ENCODE data around the gene KAZN.

The KAZN gene

GRCh38 chr1:15155888-15156741 is 557.6 kb downstream of the KAZN start:
- no peak for TF ChIP-seq CTCF (IDR thresholded peaks at IDR 0.05; ENCODE audit: low read depth, low read length, missing control alignments)
- DNase-seq (ENCODE audit: low read depth), result no peak
- H3K4me3 ChIP-seq (ENCODE audit: low read depth, low read length), result no peak overlapping the region

GRCh38 chr1:15156807-15157380 is 558.4 kb downstream of the KAZN start:
- no peak overlapping the region for H3K4me3 ChIP-seq (ENCODE audit: low read depth, low read length)
- no peak for DNase-seq (ENCODE audit: low read depth)
- no peak for TF ChIP-seq CTCF (IDR thresholded peaks at IDR 0.05; ENCODE audit: low read depth, low read length, missing control alignments)

- H3K4me3 ChIP-seq (ENCODE audit: low read depth, low read length), result no peak overlapping the region
- no peak for TF ChIP-seq CTCF (IDR thresholded peaks at IDR 0.05; ENCODE audit: low read depth, low read length, missing control alignments)
- DNase-seq (ENCODE audit: low read depth), result no peak
Measured at GRCh38 chr1:15157524-15158399, 559.3 kb downstream of the KAZN start.

GRCh38 chr1:15158506-15159165 is 560.2 kb downstream of the KAZN start:
- no peak overlapping the region for H3K4me3 ChIP-seq (ENCODE audit: low read depth, low read length)
- no peak for DNase-seq (ENCODE audit: low read depth)
- no peak for TF ChIP-seq CTCF (IDR thresholded peaks at IDR 0.05; ENCODE audit: low read depth, low read length, missing control alignments)

GRCh38 chr1:15159166-15159555 is 560.7 kb downstream of the KAZN start:
- TF ChIP-seq CTCF (IDR thresholded peaks at IDR 0.05; ENCODE audit: low read depth, low read length, missing control alignments), result no peak
- DNase-seq (ENCODE audit: low read depth), result no peak
- no peak overlapping the region for H3K4me3 ChIP-seq (ENCODE audit: low read depth, low read length)

GRCh38 chr1:15160626-15161025 is 562.1 kb downstream of the KAZN start:
- DNase-seq (ENCODE audit: low read depth), result no peak
- TF ChIP-seq CTCF (IDR thresholded peaks at IDR 0.05; ENCODE audit: low read depth, low read length, missing control alignments), result no peak

More at GRCh38 chr1:15160626-15161025, 562.1 kb downstream of the KAZN start:
- no peak overlapping the region for H3K4me3 ChIP-seq (ENCODE audit: low read depth, low read length)

Measured in GM12864 (cell line).